ENCODE results near the gene PBX4. TPM values are rescaled to one million over a fixed set of nuclear protein-coding genes. Genes with fewer than 3 reads are reported as not detected.

The PBX4 gene
- total RNA-seq, 1 donor from 2014 or later: 0.93 TPM

GRCh38 chr19:19637523-19638251 is 19.2 kb upstream of the PBX4 start:
- peaks cover 4% of the 10 kb centered on the region for H3K4me1 ChIP-seq (ENCODE audit: insufficient read depth, low read length)
- no peak overlapping the region for H3K4me3 ChIP-seq (ENCODE audit: insufficient read depth, low read depth, low read length)
- no peak overlapping the region for H3K4me3 Mint-ChIP-seq (ENCODE audit: unreplicated experiment)
- peaks cover 6% of the 10 kb centered on the region for H4K20me1 ChIP-seq (ENCODE audit: insufficient read depth, low read length)
- H2AFZ ChIP-seq (ENCODE audit: low read depth, low read length): no peak overlapping the region
- H3K9ac ChIP-seq (ENCODE audit: low read length): no peak overlapping the region
- H3K27me3 ChIP-seq (ENCODE audit: insufficient read depth, low read length): no peaks in the 10 kb centered on the region
- peaks cover 8% of the 10 kb centered on the region for H3K36me3 ChIP-seq (ENCODE audit: insufficient read depth, low read length)
- no peaks in the 10 kb centered on the region for H3K27me3 Mint-ChIP-seq (ENCODE audit: low read depth, unreplicated experiment)
- H3K27ac ChIP-seq (ENCODE audit: low read depth, low read length): no peak overlapping the region
- peaks cover 4% of the 10 kb centered on the region for H3K79me2 ChIP-seq (ENCODE audit: insufficient read depth, low read length)
- H3K36me3 Mint-ChIP-seq (ENCODE audit: low read depth, unreplicated experiment): peaks cover 27% of the 10 kb centered on the region
- peaks cover 4% of the 10 kb centered on the region for H3K4me1 Mint-ChIP-seq (ENCODE audit: low read depth, unreplicated experiment)
- FAIRE-seq (no peak), DNase-seq (ENCODE audit: low read depth) (no peak)
- no peak overlapping the region for H3K4me2 ChIP-seq (ENCODE audit: low read length)
- H3K27ac Mint-ChIP-seq (ENCODE audit: unreplicated experiment): no peak overlapping the region
- no peaks in the 10 kb centered on the region for H3K9me3 ChIP-seq (ENCODE audit: insufficient read depth, low read depth, low read length)
- TF ChIP-seq, protein P1, sequence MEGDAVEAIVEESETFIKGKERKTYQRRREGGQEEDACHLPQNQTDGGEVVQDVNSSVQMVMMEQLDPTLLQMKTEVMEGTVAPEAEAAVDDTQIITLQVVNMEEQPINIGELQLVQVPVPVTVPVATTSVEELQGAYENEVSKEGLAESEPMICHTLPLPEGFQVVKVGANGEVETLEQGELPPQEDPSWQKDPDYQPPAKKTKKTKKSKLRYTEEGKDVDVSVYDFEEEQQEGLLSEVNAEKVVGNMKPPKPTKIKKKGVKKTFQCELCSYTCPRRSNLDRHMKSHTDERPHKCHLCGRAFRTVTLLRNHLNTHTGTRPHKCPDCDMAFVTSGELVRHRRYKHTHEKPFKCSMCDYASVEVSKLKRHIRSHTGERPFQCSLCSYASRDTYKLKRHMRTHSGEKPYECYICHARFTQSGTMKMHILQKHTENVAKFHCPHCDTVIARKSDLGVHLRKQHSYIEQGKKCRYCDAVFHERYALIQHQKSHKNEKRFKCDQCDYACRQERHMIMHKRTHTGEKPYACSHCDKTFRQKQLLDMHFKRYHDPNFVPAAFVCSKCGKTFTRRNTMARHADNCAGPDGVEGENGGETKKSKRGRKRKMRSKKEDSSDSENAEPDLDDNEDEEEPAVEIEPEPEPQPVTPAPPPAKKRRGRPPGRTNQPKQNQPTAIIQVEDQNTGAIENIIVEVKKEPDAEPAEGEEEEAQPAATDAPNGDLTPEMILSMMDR (IDR thresholded peaks at IDR 0.05; ENCODE audit: insufficient read depth, low read depth, low read length): no peak
- TF ChIP-seq EZH2 (IDR thresholded peaks at IDR 0.05; ENCODE audit: insufficient read depth, low read length): no peak
- no peaks in the 10 kb centered on the region for H3K9me3 Mint-ChIP-seq (ENCODE audit: unreplicated experiment)

- peaks cover 30% of the 10 kb centered on the region for H3K36me3 Mint-ChIP-seq (ENCODE audit: low read depth, unreplicated experiment)
- no peak overlapping the region for H3K4me3 Mint-ChIP-seq (ENCODE audit: unreplicated experiment)
Observed at GRCh38 chr19:19637186-19637522, 18.7 kb upstream of the PBX4 start.

More at GRCh38 chr19:19637186-19637522, 18.7 kb upstream of the PBX4 start:
- no peaks in the 10 kb centered on the region for H3K9me3 ChIP-seq (ENCODE audit: insufficient read depth, low read depth, low read length)
- Mint-ChIP-seq H3K9me3 (ENCODE audit: unreplicated experiment) (no peaks in the 10 kb centered on the region), H3K27me3 (ENCODE audit: low read depth, unreplicated experiment) (no peaks in the 10 kb centered on the region), H3K4me1 (ENCODE audit: low read depth, unreplicated experiment) (no peaks in the 10 kb centered on the region), H3K27ac (ENCODE audit: unreplicated experiment) (no peak overlapping the region)
- FAIRE-seq (no peak), DNase-seq (ENCODE audit: low read depth) (no peak)
- H3K4me3 ChIP-seq (ENCODE audit: insufficient read depth, low read depth, low read length): no peak overlapping the region
- H3K4me2 ChIP-seq (ENCODE audit: low read length): no peak overlapping the region
- no peaks in the 10 kb centered on the region for H3K4me1 ChIP-seq (ENCODE audit: insufficient read depth, low read length)
- H3K36me3 ChIP-seq (ENCODE audit: insufficient read depth, low read length): peaks cover 8% of the 10 kb centered on the region
- H4K20me1 ChIP-seq (ENCODE audit: insufficient read depth, low read length): peaks cover 6% of the 10 kb centered on the region
- H3K27ac ChIP-seq (ENCODE audit: low read depth, low read length): no peak overlapping the region
- no peak overlapping the region for H2AFZ ChIP-seq (ENCODE audit: low read depth, low read length)
- no peak for TF ChIP-seq EZH2 (IDR thresholded peaks at IDR 0.05; ENCODE audit: insufficient read depth, low read length)
- TF ChIP-seq, protein P1 (IDR thresholded peaks at IDR 0.05; ENCODE audit: insufficient read depth, low read depth, low read length): no peak
- no peaks in the 10 kb centered on the region for H3K79me2 ChIP-seq (ENCODE audit: insufficient read depth, low read length)
- no peaks in the 10 kb centered on the region for H3K27me3 ChIP-seq (ENCODE audit: insufficient read depth, low read length)
- H3K9ac ChIP-seq (ENCODE audit: low read length): no peak overlapping the region

All from astrocyte (in vitro differentiated cells and primary cell).